OCI-LY3 (cell line): Measurements from ENCODE around the gene RNF225.

ENCODE experiments used
- EZH2phosphoT487 ChIP-seq: fragments of 200-600 bp; shearing (Covaris generic); IDR thresholded peaks from 2 replicates; pipeline ENCODE4 v1.6.1; 2018; ENCODE audit warnings: antibody characterized with exemption, mixed run types, low read depth
- TF ChIP-seq, protein P1 (sequence below): fragments of 200-600, 300-600 bp; sonication (generic); IDR thresholded peaks from 2 replicates; pipeline ENCODE4 v1.5.1; 2014; ENCODE audit warnings: antibody characterized with exemption, low read length, low read depth

DNA sequence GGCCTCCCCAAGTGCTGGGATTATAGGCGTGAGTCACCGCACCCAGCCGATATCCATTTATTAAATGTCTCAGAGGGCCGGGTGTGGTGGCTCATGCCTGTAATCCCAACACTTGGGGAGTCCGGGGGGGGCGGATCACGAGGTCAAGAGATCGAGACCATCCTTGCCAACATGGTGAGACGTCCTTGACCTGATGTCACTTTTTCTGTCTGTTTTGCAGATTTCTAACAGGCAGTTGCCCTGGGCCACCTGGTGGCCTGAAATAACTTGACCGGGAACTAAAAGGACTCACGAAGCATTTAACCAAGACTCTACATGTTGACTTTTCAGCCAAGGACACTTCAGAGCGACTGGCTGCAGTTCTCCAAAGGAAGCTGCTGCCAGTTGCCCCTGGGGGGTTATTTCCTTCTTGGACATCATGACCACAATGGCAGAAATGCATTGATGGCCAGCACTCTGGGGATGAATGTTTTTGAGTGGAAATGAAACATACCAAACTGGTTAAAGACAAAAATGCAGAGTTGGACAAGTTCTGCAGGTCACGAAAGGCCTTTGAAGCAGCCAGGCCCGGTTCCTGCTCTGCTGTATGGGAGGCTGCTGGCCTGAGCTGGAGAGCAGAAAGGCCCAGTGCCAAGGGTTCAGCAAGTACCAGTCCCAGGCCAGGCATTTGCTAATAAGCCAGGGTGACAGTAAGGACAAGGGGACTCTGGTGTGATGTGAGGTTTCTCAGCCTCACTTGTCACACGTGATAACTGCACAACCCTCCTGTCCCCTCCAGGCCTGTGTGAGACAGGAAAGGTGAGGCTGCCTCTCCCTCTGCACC lies 22.9 kb upstream of the RNF225 start:
- TF ChIP-seq, protein P1, sequence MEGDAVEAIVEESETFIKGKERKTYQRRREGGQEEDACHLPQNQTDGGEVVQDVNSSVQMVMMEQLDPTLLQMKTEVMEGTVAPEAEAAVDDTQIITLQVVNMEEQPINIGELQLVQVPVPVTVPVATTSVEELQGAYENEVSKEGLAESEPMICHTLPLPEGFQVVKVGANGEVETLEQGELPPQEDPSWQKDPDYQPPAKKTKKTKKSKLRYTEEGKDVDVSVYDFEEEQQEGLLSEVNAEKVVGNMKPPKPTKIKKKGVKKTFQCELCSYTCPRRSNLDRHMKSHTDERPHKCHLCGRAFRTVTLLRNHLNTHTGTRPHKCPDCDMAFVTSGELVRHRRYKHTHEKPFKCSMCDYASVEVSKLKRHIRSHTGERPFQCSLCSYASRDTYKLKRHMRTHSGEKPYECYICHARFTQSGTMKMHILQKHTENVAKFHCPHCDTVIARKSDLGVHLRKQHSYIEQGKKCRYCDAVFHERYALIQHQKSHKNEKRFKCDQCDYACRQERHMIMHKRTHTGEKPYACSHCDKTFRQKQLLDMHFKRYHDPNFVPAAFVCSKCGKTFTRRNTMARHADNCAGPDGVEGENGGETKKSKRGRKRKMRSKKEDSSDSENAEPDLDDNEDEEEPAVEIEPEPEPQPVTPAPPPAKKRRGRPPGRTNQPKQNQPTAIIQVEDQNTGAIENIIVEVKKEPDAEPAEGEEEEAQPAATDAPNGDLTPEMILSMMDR = no peak
- no peak for TF ChIP-seq EZH2phosphoT487
